Measurements from ENCODE around the gene ELF2. TPM values are rescaled to one million over a fixed set of nuclear protein-coding genes. Genes with fewer than 3 reads are reported as not detected.

Gene ELF2
- total RNA-seq, 4 donors from 2014 or later: 51.3 to 64.9 (median 64.2) TPM

GRCh38 chr4:139146926-139147629, 29.9 kb downstream of the ELF2 start:
- no peak for TF ChIP-seq CTCF (IDR thresholded peaks at IDR 0.05; ENCODE audit: low read depth)

GRCh38 chr4:139145552-139145932, 31.5 kb downstream of the ELF2 start:
- TF ChIP-seq CTCF (IDR thresholded peaks at IDR 0.05; ENCODE audit: low read depth): no peak

GRCh38 chr4:139144911-139145551, 32.0 kb downstream of the ELF2 start:
- TF ChIP-seq CTCF (IDR thresholded peaks at IDR 0.05; ENCODE audit: low read depth): no peak

- no peak for TF ChIP-seq CTCF (IDR thresholded peaks at IDR 0.05; ENCODE audit: low read depth)
These were observed 32.7 kb downstream of the ELF2 start for GRCh38 chr4:139144161-139144859.

- no peak for TF ChIP-seq CTCF (IDR thresholded peaks at IDR 0.05; ENCODE audit: low read depth)
These were observed 34.0 kb downstream of the ELF2 start for GRCh38 chr4:139142980-139143379.

- no peak for TF ChIP-seq CTCF (IDR thresholded peaks at IDR 0.05; ENCODE audit: low read depth)
These were observed 34.9 kb downstream of the ELF2 start for GRCh38 chr4:139142087-139142486.

GRCh38 chr4:139137763-139138162, 39.3 kb downstream of the ELF2 start:
- TF ChIP-seq CTCF (IDR thresholded peaks at IDR 0.05; ENCODE audit: low read depth): no peak
